IgD-negative memory B cell (primary cell): ENCODE measurements around the gene SMIM7. TPM values are rescaled to one million over a fixed set of nuclear protein-coding genes. Genes with fewer than 3 reads are reported as not detected.

ENCODE experiments used
- H3K27ac Mint-ChIP-seq, 3 donors: one replicate each; pipeline ENCODE4 v1.8.0; 2020 to 2022; ENCODE audit warnings: mild to moderate bottlenecking in 3 of 3, mixed read lengths in 3 of 3, moderate library complexity in 1 of 3
- H3K27me3 Mint-ChIP-seq: one replicate; pipeline ENCODE4 v1.8.0; 2021; ENCODE audit warnings: mixed read lengths
- H3K36me3 Mint-ChIP-seq: one replicate; pipeline ENCODE4 v1.8.0; 2020; ENCODE audit warnings: mild to moderate bottlenecking, mixed read lengths
- H3K4me1 Mint-ChIP-seq, 3 donors: one replicate each; pipeline ENCODE4 v1.8.0; 2020 to 2022; ENCODE audit warnings: mixed read lengths in 3 of 3, mild to moderate bottlenecking in 1 of 3
- H3K4me3 Mint-ChIP-seq, 4 donors: one replicate each; pipeline ENCODE4 v1.8.0; 2020 to 2022; ENCODE audit warnings: mild to moderate bottlenecking in 4 of 4, mixed read lengths in 4 of 4, moderate library complexity in 3 of 4
- H3K9me3 Mint-ChIP-seq, 3 donors: one replicate each; pipeline ENCODE4 v1.8.0; 2020 to 2021; ENCODE audit warnings: mixed read lengths in 3 of 3, mild to moderate bottlenecking in 1 of 3
- polyA plus RNA-seq: library from polyadenylated mRNA; unstranded; fragments of 300-500 nt; fragmentation: Illumina TruSeq; gene quantifications from one replicate; pipeline ENCODE4 v1.2.3, GENCODE V29; 2021

The SMIM7 gene
- polyA plus RNA-seq, 1 donor from 2014 or later = 87.3 TPM

GRCh38 chr19:16604615-16605014 lies 55.3 kb downstream of the SMIM7 start:
- Mint-ChIP-seq H3K4me1 (peaks cover 28 to 43% (median 38%) of the 10 kb centered on the region in 3 donors), H3K36me3 (no peaks in the 10 kb centered on the region), H3K27me3 (no peaks in the 10 kb centered on the region), H3K9me3 (peaks cover 0 to 1% (median 0%) of the 10 kb centered on the region in 3 donors), H3K27ac (peak overlapping the region in 1 of 3 donors; percentile 21), H3K4me3 (no peak overlapping the region)

DNA sequence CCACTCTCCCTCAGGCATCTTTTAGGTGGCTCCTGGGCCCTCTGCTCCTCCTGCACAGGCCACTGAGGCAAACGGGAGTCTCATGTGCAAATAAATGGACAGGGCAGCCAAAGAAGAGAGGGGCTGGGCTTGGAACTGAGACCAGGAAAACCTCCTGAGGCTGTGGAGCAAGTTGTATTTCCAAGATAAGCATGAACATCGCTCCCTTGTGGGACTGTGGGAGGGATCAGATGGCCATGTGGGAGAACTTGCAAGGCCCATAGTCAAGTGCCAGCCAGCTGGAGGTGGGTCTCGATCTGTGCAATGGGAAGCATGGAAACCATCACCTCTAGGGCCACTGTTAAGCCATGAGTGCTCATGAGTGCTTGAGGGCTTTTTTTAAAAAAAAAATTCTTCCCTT lies 56.9 kb downstream of the SMIM7 start:
- H3K27me3 Mint-ChIP-seq = no peaks in the 10 kb centered on the region
- H3K36me3 Mint-ChIP-seq = no peaks in the 10 kb centered on the region
- H3K4me3 Mint-ChIP-seq = no peak overlapping the region
- no peak overlapping the region for H3K27ac Mint-ChIP-seq
- H3K4me1 Mint-ChIP-seq = peaks cover 24 to 42% (median 32%) of the 10 kb centered on the region in 3 donors
- peaks cover 0 to 1% (median 0%) of the 10 kb centered on the region in 3 donors for H3K9me3 Mint-ChIP-seq

GRCh38 chr19:16601378-16602052 lies 58.4 kb downstream of the SMIM7 start:
- peaks cover 0 to 1% (median 0%) of the 10 kb centered on the region in 3 donors for H3K9me3 Mint-ChIP-seq
- no peak overlapping the region for H3K27ac Mint-ChIP-seq
- H3K27me3 Mint-ChIP-seq = no peaks in the 10 kb centered on the region
- H3K4me1 Mint-ChIP-seq = peaks cover 25 to 41% (median 29%) of the 10 kb centered on the region in 3 donors
- no peak overlapping the region for H3K4me3 Mint-ChIP-seq
- H3K36me3 Mint-ChIP-seq = no peaks in the 10 kb centered on the region

DNA sequence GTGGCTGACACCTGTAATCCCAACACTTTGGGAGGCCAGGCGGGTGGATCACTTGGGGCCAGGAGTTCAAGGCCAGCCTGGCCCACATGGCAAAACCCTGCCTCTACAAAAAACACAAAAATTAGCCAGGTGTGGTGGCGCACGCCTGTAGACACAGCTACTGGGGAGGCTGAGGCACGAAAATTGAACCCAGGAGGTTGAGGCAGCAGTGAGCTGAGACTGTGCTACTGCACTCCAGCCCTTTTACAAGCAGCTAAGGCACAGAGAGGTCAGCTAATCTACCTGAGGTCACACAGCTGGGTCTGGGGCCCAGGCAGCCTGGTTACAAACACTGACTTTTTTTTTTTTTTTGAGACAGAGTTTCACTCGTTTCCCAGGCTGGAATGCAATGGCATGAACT lies 59.1 kb downstream of the SMIM7 start:
- Mint-ChIP-seq H3K4me3 (no peak overlapping the region), H3K27me3 (no peaks in the 10 kb centered on the region), H3K27ac (peak overlapping the region in 1 of 3 donors; percentile 71), H3K36me3 (no peaks in the 10 kb centered on the region), H3K4me1 (peaks cover 29 to 45% (median 33%) of the 10 kb centered on the region in 3 donors), H3K9me3 (peaks cover 0 to 1% (median 0%) of the 10 kb centered on the region in 3 donors)

GRCh38 chr19:16599655-16600346 lies 60.1 kb downstream of the SMIM7 start:
- Mint-ChIP-seq H3K4me3 (peak overlapping the region in 1 of 4 donors; percentile 79), H3K36me3 (no peaks in the 10 kb centered on the region), H3K4me1 (peaks cover 29 to 44% (median 33%) of the 10 kb centered on the region in 3 donors), H3K27ac (peak overlapping the region; percentile 31 to 71 (median 64)), H3K27me3 (no peaks in the 10 kb centered on the region), H3K9me3 (peaks cover 0 to 1% (median 0%) of the 10 kb centered on the region in 3 donors)

DNA sequence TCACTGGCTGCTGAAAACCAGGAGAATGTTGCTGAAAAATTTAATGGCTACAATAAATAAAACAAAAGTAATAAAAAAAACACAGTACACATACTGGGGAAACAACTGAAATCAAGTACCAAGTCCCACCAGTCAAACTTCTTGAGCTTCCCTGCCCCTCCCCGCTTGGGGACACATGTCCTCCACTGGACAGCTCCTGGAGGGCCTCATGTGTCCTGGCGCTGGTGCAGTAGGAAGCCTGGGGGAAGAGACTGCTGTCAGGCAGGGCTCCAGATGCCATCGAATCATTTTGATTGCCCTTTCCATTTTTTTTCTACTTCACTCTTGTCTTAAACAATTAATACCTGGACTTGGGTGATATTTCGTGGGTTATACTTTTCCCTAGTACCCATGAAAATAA lies 61.1 kb downstream of the SMIM7 start:
- H3K4me1 Mint-ChIP-seq = peaks cover 34 to 47% (median 37%) of the 10 kb centered on the region in 3 donors
- peak overlapping the region; percentile 31 to 78 (median 66) for H3K27ac Mint-ChIP-seq
- H3K4me3 Mint-ChIP-seq = no peak overlapping the region
- no peaks in the 10 kb centered on the region for H3K27me3 Mint-ChIP-seq
- no peaks in the 10 kb centered on the region for H3K36me3 Mint-ChIP-seq
- H3K9me3 Mint-ChIP-seq = peaks cover 0 to 1% (median 0%) of the 10 kb centered on the region in 3 donors

GRCh38 chr19:16596399-16596798 lies 63.5 kb downstream of the SMIM7 start:
- no peaks in the 10 kb centered on the region for H3K36me3 Mint-ChIP-seq
- H3K4me3 Mint-ChIP-seq = no peak overlapping the region
- H3K27ac Mint-ChIP-seq = peak overlapping the region; percentile 46 to 96 (median 94)
- H3K9me3 Mint-ChIP-seq = no peaks in the 10 kb centered on the region
- H3K27me3 Mint-ChIP-seq = no peaks in the 10 kb centered on the region
- peaks cover 49 to 62% (median 52%) of the 10 kb centered on the region in 3 donors for H3K4me1 Mint-ChIP-seq

Other genes starting within 250 kb of the SMIM7 start
- 28.5 TPM for gene EPS15L1, start 188.2 kb downstream of the SMIM7 start, polyA plus RNA-seq
- gene CALR3, start 164.0 kb downstream of the SMIM7 start, polyA plus RNA-seq = not detected
- gene C19orf44, start 163.8 kb downstream of the SMIM7 start, polyA plus RNA-seq = 3.6 TPM
- gene CHERP, start 117.7 kb downstream of the SMIM7 start, polyA plus RNA-seq = 25.8 TPM
- 18.9 TPM for gene SLC35E1, start 87.7 kb downstream of the SMIM7 start, polyA plus RNA-seq
- 5.3 TPM for gene MED26, start 31.9 kb downstream of the SMIM7 start, polyA plus RNA-seq
- 11.0 TPM for gene TMEM38A, start 995 bp upstream of the SMIM7 start, polyA plus RNA-seq
- gene NWD1, start 59.7 kb upstream of the SMIM7 start, polyA plus RNA-seq = not detected
- 11.8 TPM for gene SIN3B, start 169.3 kb upstream of the SMIM7 start, polyA plus RNA-seq
- 0.36 TPM for gene F2RL3, start 228.9 kb upstream of the SMIM7 start, polyA plus RNA-seq